C4-2B (cell line): ENCODE data around the gene CHST11.

Experiments used
- ZFX ChIP-seq: fragments of 450-650 bp; IDR thresholded peaks from 2 replicates; pipeline ENCODE4 v1.6.1; 2017
- TF ChIP-seq, protein P1 (sequence below): fragments of 450-650 bp; conservative IDR thresholded peaks from 2 replicates; pipeline ENCODE4 v1.5.1; 2017; ENCODE audit warnings: mild to moderate bottlenecking

DNA sequence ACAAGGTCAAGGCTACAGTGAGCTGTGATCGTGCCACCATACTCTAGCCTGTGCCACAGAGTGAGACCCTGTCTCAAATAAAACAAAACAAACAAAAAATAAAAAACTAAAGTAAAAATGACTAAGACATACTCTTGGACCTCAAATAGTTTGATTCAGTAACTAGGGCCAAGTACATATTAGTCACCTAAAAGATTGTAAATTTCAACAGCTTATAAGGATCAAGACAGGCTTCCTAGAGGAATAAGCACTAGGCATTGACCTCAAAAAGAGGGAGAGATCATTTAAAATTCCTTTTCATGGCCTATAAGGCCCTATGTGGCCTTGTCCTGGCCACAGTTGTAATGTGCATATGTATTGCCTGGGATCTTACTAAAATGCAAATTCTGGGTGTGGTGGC is 46.0 kb upstream of the CHST11 start:
- TF ChIP-seq, protein P1, sequence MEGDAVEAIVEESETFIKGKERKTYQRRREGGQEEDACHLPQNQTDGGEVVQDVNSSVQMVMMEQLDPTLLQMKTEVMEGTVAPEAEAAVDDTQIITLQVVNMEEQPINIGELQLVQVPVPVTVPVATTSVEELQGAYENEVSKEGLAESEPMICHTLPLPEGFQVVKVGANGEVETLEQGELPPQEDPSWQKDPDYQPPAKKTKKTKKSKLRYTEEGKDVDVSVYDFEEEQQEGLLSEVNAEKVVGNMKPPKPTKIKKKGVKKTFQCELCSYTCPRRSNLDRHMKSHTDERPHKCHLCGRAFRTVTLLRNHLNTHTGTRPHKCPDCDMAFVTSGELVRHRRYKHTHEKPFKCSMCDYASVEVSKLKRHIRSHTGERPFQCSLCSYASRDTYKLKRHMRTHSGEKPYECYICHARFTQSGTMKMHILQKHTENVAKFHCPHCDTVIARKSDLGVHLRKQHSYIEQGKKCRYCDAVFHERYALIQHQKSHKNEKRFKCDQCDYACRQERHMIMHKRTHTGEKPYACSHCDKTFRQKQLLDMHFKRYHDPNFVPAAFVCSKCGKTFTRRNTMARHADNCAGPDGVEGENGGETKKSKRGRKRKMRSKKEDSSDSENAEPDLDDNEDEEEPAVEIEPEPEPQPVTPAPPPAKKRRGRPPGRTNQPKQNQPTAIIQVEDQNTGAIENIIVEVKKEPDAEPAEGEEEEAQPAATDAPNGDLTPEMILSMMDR, result no peak
- TF ChIP-seq ZFX, result no peak
